Activated CD8-positive, alpha-beta memory T cell treated with anti-CD3 and anti-CD28 coated beads, Interleukin-2, amount 50 U/mL, for 48 hours (primary cell): ENCODE results near the gene RIPPLY1.
"Not testable (repeated sequence)": the region's sequence is repeated elsewhere in the genome, so short reads cannot be mapped to it uniquely, and the experiment has no call there.

Experiments
- DNase-seq: peaks from one replicate; pipeline ENCODE4 v3.0.0-alpha.2; 2020

RIPPLY1 gene

GRCh38 chrX:106905064-106905708 lies 2.0 kb upstream of the RIPPLY1 start:
- no peak for DNase-seq

DNA sequence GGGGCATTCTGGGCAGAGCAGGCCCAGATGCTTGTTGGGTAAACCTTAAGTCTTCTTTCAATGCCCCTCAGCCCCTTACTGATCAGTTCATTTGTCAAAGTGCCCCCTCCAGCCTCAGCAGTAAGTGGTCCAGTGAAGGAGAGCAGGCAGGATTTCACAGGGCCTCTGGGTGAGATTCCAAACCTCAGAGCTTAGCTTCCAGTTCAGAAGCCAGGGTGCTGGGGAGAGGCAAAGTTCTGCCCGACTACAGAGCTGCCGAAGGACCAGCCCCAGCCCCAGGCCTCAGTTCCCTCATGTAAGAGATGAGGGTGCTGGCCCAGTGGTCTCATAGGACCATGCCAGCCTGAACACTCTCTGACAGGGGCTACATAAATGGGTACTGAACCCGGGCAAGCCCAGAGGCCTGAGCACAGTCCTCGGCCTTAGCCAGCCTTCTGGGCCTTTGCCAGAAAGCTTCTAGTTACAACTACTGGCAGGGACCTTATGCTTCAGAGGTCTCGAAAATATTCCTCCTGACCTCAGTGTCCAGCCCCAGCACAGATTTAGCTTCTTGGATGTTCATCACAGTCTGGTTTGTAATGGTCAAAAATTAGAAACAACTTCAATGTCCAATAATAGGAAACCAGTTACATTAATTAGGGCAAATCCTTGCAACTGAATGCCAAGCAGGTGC lies 851 bp upstream of the RIPPLY1 start:
- no peak for DNase-seq

DNA sequence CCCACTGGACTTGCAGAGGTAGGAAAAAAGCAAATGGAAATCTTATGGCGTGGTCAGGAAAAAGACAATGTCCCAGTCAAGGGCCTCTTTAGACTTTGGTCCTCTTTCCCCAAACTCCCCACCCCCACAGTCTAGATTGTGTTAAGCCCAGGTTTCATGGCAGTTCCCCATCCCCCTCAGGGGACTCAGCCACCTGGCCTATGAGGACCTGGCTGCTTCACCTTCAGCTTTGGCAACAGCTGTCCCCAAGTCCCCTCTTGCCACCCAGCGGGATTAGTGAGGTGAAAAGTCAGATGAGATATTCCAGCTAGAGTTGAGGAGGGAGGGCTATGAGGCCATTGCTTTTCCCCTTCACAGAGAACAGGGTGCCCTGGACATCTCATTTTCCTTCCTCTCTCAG lies 457 bp downstream of the RIPPLY1 start:
- DNase-seq: no peak

- no peak for DNase-seq
These were observed 1.3 kb downstream of the RIPPLY1 start for GRCh38 chrX:106901781-106902219.

DNA sequence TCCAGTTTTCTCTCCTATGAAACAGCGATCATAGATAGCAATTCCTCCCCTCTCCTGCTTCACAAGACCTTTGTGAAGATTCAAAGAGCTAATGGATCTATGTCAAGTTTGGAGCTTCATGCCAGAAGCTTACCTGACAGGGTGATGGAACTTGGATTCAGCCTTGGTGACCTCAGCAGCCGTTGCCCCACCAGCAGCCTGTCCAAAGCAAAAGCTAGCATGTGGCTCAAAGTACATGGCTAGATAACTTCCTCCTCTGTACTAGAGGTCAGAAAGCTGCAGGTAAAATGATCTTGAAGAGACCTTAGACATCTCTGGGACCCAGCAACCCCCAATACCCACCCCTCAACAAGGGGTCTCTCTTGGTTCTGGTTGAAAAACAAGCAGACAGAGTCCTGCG lies 1.8 kb downstream of the RIPPLY1 start:
- DNase-seq: no peak

DNA sequence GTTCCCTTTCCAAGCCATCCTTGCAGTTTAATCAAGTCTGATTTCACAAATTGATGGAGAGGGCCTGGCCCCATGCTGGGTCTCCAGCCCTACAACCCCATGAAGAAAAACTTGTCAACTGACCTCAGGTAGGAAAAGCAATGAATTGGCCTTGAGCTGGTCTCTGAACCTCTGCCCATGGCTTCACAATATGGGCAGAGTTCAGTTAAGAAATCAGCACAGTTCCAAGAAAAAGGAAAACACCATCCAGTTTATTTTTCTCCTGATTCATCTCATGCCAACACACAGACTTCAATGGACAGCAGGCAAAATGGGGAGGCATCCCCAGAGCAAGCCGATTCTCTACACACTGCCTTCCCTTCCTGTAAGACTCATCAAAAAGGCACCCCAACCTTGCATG lies 3.3 kb downstream of the RIPPLY1 start:
- DNase-seq: no peak

- no peak for DNase-seq
These were observed 3.9 kb downstream of the RIPPLY1 start for GRCh38 chrX:106899276-106899675.

DNA sequence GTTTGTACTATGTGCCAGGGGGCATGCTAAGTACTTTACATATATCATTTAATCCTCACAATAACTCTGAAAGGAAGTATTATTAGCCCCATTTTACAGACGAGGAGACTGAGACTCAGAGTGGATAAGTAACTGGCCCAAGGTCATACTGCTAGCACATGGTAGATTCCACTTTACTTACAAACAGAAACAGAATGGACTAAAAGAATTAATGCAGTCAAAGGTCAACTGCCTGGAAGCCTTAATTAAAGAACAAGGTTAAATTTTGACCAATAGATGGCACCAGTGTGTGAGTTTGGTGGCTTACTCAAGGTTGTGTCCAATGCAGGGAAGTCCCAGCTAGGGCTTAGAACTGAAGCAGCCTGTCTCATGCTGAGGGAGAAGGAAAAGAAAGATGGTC lies 4.7 kb downstream of the RIPPLY1 start:
- DNase-seq: no peak

GRCh38 chrX:106897259-106897658 lies 5.9 kb downstream of the RIPPLY1 start:
- DNase-seq: no peak

GRCh38 chrX:106894978-106895452 lies 8.1 kb downstream of the RIPPLY1 start:
- no peak for DNase-seq

GRCh38 chrX:106894392-106894909 lies 8.7 kb downstream of the RIPPLY1 start:
- peak; percentile 59 for DNase-seq

- DNase-seq: no peak
These were observed 11.2 kb downstream of the RIPPLY1 start for GRCh38 chrX:106891762-106892460.

DNA sequence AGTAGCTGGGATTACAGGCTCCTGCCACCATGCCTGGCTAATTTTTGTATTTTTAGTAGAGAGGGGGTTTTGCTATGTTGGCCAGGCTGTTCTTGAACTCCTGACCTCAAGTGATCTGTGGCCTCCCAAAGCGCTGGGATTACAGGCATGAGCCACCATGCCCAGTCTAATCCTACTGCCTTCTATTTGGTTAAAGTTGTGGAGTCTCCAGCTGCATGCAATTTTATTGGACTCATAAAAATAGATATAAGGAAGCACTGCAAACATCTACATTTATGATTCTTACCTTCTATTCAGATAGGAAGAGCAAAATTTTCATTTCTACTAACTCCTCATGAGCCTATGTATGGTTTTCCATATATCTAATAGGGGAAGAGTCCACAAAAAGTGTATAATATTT lies 13.7 kb downstream of the RIPPLY1 start:
- no peak for DNase-seq

DNA sequence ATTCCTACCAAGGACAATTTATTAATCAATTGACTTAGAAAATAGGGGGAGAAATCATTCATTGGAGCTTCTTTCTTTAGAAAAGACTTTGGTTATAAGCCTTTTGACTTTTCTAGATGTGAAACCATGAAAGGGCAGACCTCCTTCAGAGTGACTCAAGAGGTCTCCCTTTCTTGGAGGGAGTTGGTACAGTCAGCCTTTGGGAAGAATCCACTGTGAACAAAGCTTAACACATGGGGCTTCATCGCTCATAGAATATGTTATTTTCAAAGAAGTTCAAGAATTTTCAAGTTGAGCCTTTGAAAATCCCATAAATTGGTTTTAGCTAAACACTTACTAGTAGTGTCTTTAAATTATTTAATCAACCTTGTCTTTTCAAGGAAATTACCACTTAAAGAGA lies 28.0 kb downstream of the RIPPLY1 start:
- no peak for DNase-seq

DNA sequence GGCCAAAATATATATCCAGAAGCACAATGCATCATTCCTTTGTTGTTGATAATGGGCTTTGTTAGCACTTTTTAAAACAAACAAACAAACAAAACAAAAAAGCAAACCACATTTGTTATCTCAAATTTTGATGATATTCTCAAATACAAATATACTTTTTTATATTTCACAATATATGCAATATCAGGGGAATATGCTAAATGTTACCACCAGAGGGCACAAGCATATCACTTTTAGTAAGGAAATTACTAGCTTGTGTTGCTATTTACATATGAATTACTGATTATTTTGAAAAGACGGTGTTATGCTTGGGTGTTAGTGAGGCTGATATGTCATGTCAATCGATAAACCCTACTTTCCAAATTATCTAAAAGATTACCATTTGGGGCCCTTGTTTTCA lies 29.1 kb downstream of the RIPPLY1 start:
- DNase-seq: no peak

GRCh38 chrX:106872796-106873195 lies 30.3 kb downstream of the RIPPLY1 start:
- DNase-seq: not testable (repeated sequence)

DNA sequence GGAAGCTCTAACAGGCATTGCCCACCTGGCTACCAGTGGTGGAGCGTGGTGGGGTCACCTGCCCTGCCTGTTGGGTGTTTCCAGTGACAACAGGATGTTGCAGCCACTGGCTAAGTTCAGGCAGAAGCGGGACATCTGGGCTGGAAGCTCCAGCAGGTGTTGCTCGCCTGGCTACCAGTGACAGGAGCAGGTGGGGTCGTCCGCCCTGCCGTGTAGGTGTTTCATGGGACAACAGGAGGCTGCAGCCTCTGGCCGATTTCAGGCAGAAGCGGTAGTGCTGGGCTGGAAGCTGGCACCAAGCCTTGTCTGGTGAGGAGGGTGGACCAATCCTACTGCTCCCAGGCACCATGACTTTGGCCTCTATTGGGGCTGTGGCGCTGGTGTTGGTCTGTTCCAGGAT lies 39.4 kb downstream of the RIPPLY1 start:
- no peak for DNase-seq

DNA sequence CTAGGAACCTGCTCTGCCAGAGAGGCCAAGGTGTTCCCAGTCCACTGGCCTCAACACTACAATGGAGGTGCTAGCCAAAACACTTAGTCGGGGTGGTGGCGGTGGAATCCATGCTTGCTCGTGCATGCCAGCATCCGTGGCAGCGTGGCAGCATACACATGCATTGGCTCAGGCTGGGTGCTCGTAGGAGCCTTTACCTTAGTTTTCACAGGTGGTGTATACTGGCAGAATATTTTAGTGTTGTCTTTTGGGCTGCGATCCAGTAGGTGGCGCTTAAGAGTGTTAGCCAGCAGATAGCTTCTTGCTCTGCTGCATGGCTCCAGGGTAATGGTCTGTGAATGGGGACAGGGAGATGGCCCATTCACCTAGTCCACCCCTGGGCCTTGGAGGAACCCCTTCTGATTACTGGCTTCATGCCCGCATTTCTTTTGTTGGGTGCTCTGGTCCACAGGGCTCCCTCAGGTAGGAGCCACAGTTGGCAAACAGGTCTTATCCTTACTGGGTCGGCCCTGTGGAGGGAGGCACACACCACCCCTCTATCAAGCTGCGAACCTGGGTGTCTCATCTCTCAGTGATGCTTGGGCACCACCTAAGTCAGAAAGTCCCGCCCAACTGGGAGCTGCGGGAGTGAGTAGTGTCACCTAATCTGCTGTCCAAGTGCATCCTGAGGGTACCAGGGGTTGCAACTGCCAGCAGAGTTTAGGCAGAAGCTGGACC lies 40.0 kb downstream of the RIPPLY1 start:
- peak; percentile 48 for DNase-seq
